ENCODE measurements around the gene TLE1. TPM values are rescaled to one million over a fixed set of nuclear protein-coding genes. Genes with fewer than 3 reads are reported as not detected.

TLE1 gene
- total and polyA plus RNA-seq, 10 of the 15 experiments (the other 5 are each of a cell fraction or from before 2014, with no cell fraction given), result 0.04 to 0.23 (median 0.10) TPM; not detected in 6

GRCh38 chr9:81588148-81588871 is 101.0 kb downstream of the TLE1 start (continued):
- no peak for TF ChIP-seq CEBPZ (IDR thresholded peaks at IDR 0.05; ENCODE audit: low read depth, low read length)

GRCh38 chr9:81586786-81587185 is 102.6 kb downstream of the TLE1 start:
- Histone ChIP-seq H3K9ac (ENCODE audit: control insufficient read depth, insufficient read depth, low read length) (no peak overlapping the region), H3K4me3 (no peak overlapping the region), H3K4me1 (ENCODE audit: control insufficient read depth, insufficient read depth, low read length) (no peaks in the 10 kb centered on the region), H3K27me3 (replicated peaks in 1 of 2; ENCODE audit: control insufficient read depth in 2 of 2, insufficient read depth in 2 of 2, low read length in 1 of 2) (no peaks in the 10 kb centered on the region), H3K9me3 (replicated peaks; ENCODE audit: control insufficient read depth, insufficient read depth, low read length) (no peaks in the 10 kb centered on the region), H3K36me3 (ENCODE audit: control insufficient read depth in 2 of 2, insufficient read depth in 2 of 2, low read length in 1 of 2) (no peaks in the 10 kb centered on the region), H3K79me2 (ENCODE audit: control insufficient read depth, insufficient read depth, low read length) (no peaks in the 10 kb centered on the region), H4K20me1 (ENCODE audit: control insufficient read depth, insufficient read depth) (no peaks in the 10 kb centered on the region), H2AFZ (ENCODE audit: control insufficient read depth, low read depth, low read length) (no peak overlapping the region), H3K4me2 (ENCODE audit: control insufficient read depth, insufficient read depth) (no peak overlapping the region), H3K27ac (ENCODE audit: control insufficient read depth, insufficient read depth) (no peak overlapping the region)
- intact Hi-C loops (cut with micrococcal nuclease; ENCODE audit: unreplicated experiment) (no loop called here), in situ Hi-C loops (cut with MboI) (no loop called here)
- FAIRE-seq, result no peak
- ChIA-PET CTCF (no interaction called here), POLR2A (no interaction called here), RAD21 (ENCODE audit: unreplicated experiment) (no interaction called here), SMC1A (ENCODE audit: uncharacterized antibody, unreplicated experiment) (no interaction called here)
- no TSS peak for BruUV-seq (replicated peaks)
- no peak for DNase-seq (ENCODE audit: low read depth, low spot score)
- ATAC-seq, result no peak
- TF ChIP-seq RFX5 (IDR thresholded peaks at IDR 0.05; ENCODE audit: low read depth, low read length), result no peak
- TF ChIP-seq MYB (IDR thresholded peaks at IDR 0.05; ENCODE audit: borderline replicate concordance, low read depth, low read length), result no peak
- TF ChIP-seq POLR2A (IDR thresholded peaks at IDR 0.05; ENCODE audit: low read depth, low read length), result no peak
- TF ChIP-seq ATF2 (IDR thresholded peaks at IDR 0.05; ENCODE audit: low read length), result no peak
- no peak for TF ChIP-seq NFXL1 (IDR thresholded peaks at IDR 0.05; ENCODE audit: borderline replicate concordance)
- no peak for TF ChIP-seq GABPA (IDR thresholded peaks at IDR 0.05; ENCODE audit: low read depth)
- no peak for TF ChIP-seq ZBTB33 (IDR thresholded peaks at IDR 0.05)
- TF ChIP-seq NFYB (IDR thresholded peaks at IDR 0.05; ENCODE audit: insufficient read depth, low read depth, low read length), result no peak
- no peak for TF ChIP-seq NFIC (IDR thresholded peaks at IDR 0.05; ENCODE audit: low read depth, low read length)
- TF ChIP-seq NRF1 (conservative IDR thresholded peaks at IDR 0.05; ENCODE audit: low read depth, low read length), result no peak
- no peak for TF ChIP-seq POU2F2 (IDR thresholded peaks at IDR 0.05; ENCODE audit: borderline replicate concordance, low read depth, low read length)
- 63% methylated on average over 1 of the region's 1 CpG for WGBS (ENCODE audit: insufficient coverage, insufficient replicate concordance, low lambda C conversion rate, missing lambda C conversion rate)

Measured in GM12878 (cell line).